Right lobe of liver (tissue), 4 donors: Measurements from ENCODE around the gene ZEB1.

Experiments
- CTCF ChIP-seq, 4 donors: fragments of 200-600 bp in 3 of 4; fragments of 450-650 bp in 1 of 4; IDR thresholded peaks; one replicate each; pipeline versions ENCODE4 v1.5.1 to v1.8.0; 2016 to 2022; ENCODE audit warnings: antibody characterized with exemption in 4 of 4, mild to moderate bottlenecking in 2 of 4
- POLR2A ChIP-seq: fragments of 450-650 bp; IDR thresholded peaks from one replicate; pipeline ENCODE4 v1.6.1; 2017; ENCODE audit warnings: antibody characterized with exemption, mild to moderate bottlenecking
- donor health status: DM: no; HTN: no; CAD: no.
- donor health status: DM: no; HTN: no; CAD: no.
- donor health status: DM: no; HTN: yes; CAD: no.

- TF ChIP-seq CTCF (IDR thresholded peaks at IDR 0.05) (no peak), POLR2A (no peak)
Measured at GRCh38 chr10:31274310-31274709, 44.7 kb upstream of the ZEB1 start.
